Esophagus squamous epithelium (tissue), 4 donors: ENCODE data around the gene GMNC.

Experiments
- CTCF ChIP-seq, 6 experiments: fragments of 450-650 bp in 4 of 6; fragments of 200-600 bp in 2 of 6; sonication (generic) in 2 of 6; IDR thresholded peaks; one replicate each; pipeline ENCODE4 v1.5.1; 2016 to 2019; ENCODE audit warnings: antibody characterized with exemption in 6 of 6, mild to moderate bottlenecking in 4 of 6, moderate library complexity in 4 of 6
- POLR2A ChIP-seq, 4 donors: fragments of 450-650 bp; IDR thresholded peaks; one replicate each; pipeline ENCODE4 v1.6.1; 2017; ENCODE audit warnings: antibody characterized with exemption in 4 of 4, mild to moderate bottlenecking in 4 of 4, moderate library complexity in 3 of 4

GRCh38 chr3:190853464-190853863 lies 9.0 kb downstream of the GMNC start:
- TF ChIP-seq CTCF (IDR thresholded peaks at IDR 0.05) = no peak
- TF ChIP-seq POLR2A (IDR thresholded peaks at IDR 0.05) = no peak
